Measurements from ENCODE around the gene SYN1.
A peak's percentile ranks its signal among the peaks of the same experiment; 100 is the strongest.

SYN1 gene

GRCh38 chrX:47578692-47579091, 41.0 kb downstream of the SYN1 start:
- no peaks in the 10 kb centered on the region for H3K9me3 Mint-ChIP-seq
- no peak for DNase-seq
- CTCF ChIA-PET, result interaction anchor here (1.1 kb wide), 1 partner anchor 173 kb away, joined by 4 read pairs; no protein-coding TSS in a partner anchor
- H3K36me3 Mint-ChIP-seq, result peaks cover 4% of the 10 kb centered on the region
- H3K4me1 Mint-ChIP-seq, result peaks cover 30% of the 10 kb centered on the region
- H3K4me3 Mint-ChIP-seq, result no peak overlapping the region
- no peak overlapping the region for H3K27ac Mint-ChIP-seq
- peaks cover 1% of the 10 kb centered on the region for H3K27me3 Mint-ChIP-seq

- no peaks in the 10 kb centered on the region for H3K9me3 Mint-ChIP-seq
- H3K4me1 Mint-ChIP-seq, result peaks cover 29% of the 10 kb centered on the region
- H3K36me3 Mint-ChIP-seq, result peaks cover 2% of the 10 kb centered on the region
- CTCF ChIA-PET, result no interaction called here
- H3K27me3 Mint-ChIP-seq, result peaks cover 9% of the 10 kb centered on the region
- no peak for DNase-seq
- no peak overlapping the region for H3K27ac Mint-ChIP-seq
- H3K4me3 Mint-ChIP-seq, result no peak overlapping the region
These were observed 41.8 kb downstream of the SYN1 start for GRCh38 chrX:47577901-47578300.

GRCh38 chrX:47577424-47577823, 42.2 kb downstream of the SYN1 start:
- Mint-ChIP-seq H3K27ac (no peak overlapping the region), H3K36me3 (peaks cover 5% of the 10 kb centered on the region), H3K27me3 (peaks cover 13% of the 10 kb centered on the region), H3K4me1 (peaks cover 29% of the 10 kb centered on the region), H3K9me3 (no peaks in the 10 kb centered on the region), H3K4me3 (no peak overlapping the region)
- no peak for DNase-seq
- CTCF ChIA-PET, result no interaction called here

- CTCF ChIA-PET, result no interaction called here
- no peak for DNase-seq
- Mint-ChIP-seq H3K9me3 (no peaks in the 10 kb centered on the region), H3K4me3 (no peak overlapping the region), H3K36me3 (peaks cover 12% of the 10 kb centered on the region), H3K27ac (no peak overlapping the region), H3K4me1 (peaks cover 20% of the 10 kb centered on the region), H3K27me3 (peaks cover 13% of the 10 kb centered on the region)
These were observed 43.4 kb downstream of the SYN1 start for GRCh38 chrX:47576021-47576898.

- CTCF ChIA-PET, result no interaction called here
- no peak overlapping the region for H3K27ac Mint-ChIP-seq
- peaks cover 13% of the 10 kb centered on the region for H3K27me3 Mint-ChIP-seq
- H3K36me3 Mint-ChIP-seq, result peaks cover 22% of the 10 kb centered on the region
- H3K4me3 Mint-ChIP-seq, result peak overlapping the region; percentile 31
- no peaks in the 10 kb centered on the region for H3K9me3 Mint-ChIP-seq
- DNase-seq, result no peak
- peaks cover 16% of the 10 kb centered on the region for H3K4me1 Mint-ChIP-seq
These were observed 44.9 kb downstream of the SYN1 start for GRCh38 chrX:47574547-47575301.

- DNase-seq, result no peak
- CTCF ChIA-PET, result no interaction called here
- Mint-ChIP-seq H3K27me3 (peaks cover 13% of the 10 kb centered on the region), H3K4me1 (peaks cover 13% of the 10 kb centered on the region), H3K4me3 (no peak overlapping the region), H3K27ac (no peak overlapping the region), H3K36me3 (peaks cover 26% of the 10 kb centered on the region), H3K9me3 (no peaks in the 10 kb centered on the region)
These were observed 45.5 kb downstream of the SYN1 start for GRCh38 chrX:47574076-47574546.

- H3K27ac Mint-ChIP-seq, result no peak overlapping the region
- H3K4me3 Mint-ChIP-seq, result peak overlapping the region; percentile 28
- H3K4me1 Mint-ChIP-seq, result peaks cover 13% of the 10 kb centered on the region
- CTCF ChIA-PET, result no interaction called here
- H3K36me3 Mint-ChIP-seq, result peaks cover 32% of the 10 kb centered on the region
- H3K27me3 Mint-ChIP-seq, result peaks cover 13% of the 10 kb centered on the region
- H3K9me3 Mint-ChIP-seq, result no peaks in the 10 kb centered on the region
- DNase-seq, result no peak
These were observed 46.1 kb downstream of the SYN1 start for GRCh38 chrX:47573341-47574075.

GRCh38 chrX:47572773-47573340, 46.8 kb downstream of the SYN1 start:
- peaks cover 34% of the 10 kb centered on the region for H3K36me3 Mint-ChIP-seq
- peaks cover 10% of the 10 kb centered on the region for H3K4me1 Mint-ChIP-seq
- H3K27me3 Mint-ChIP-seq, result peaks cover 13% of the 10 kb centered on the region
- no peaks in the 10 kb centered on the region for H3K9me3 Mint-ChIP-seq
- CTCF ChIA-PET, result no interaction called here
- DNase-seq, result no peak
- no peak overlapping the region for H3K4me3 Mint-ChIP-seq
- no peak overlapping the region for H3K27ac Mint-ChIP-seq

GRCh38 chrX:47571896-47572295, 47.8 kb downstream of the SYN1 start:
- CTCF ChIA-PET, result no interaction called here
- Mint-ChIP-seq H3K36me3 (peaks cover 38% of the 10 kb centered on the region), H3K27me3 (peaks cover 13% of the 10 kb centered on the region), H3K9me3 (no peaks in the 10 kb centered on the region), H3K27ac (no peak overlapping the region), H3K4me1 (peaks cover 10% of the 10 kb centered on the region), H3K4me3 (no peak overlapping the region)
- DNase-seq, result no peak

GRCh38 chrX:47571215-47571614, 48.4 kb downstream of the SYN1 start:
- CTCF ChIA-PET, result no interaction called here
- H3K4me3 Mint-ChIP-seq, result no peak overlapping the region
- H3K27me3 Mint-ChIP-seq, result peaks cover 13% of the 10 kb centered on the region
- H3K27ac Mint-ChIP-seq, result no peak overlapping the region
- no peak for DNase-seq
- peaks cover 10% of the 10 kb centered on the region for H3K4me1 Mint-ChIP-seq
- H3K9me3 Mint-ChIP-seq, result no peaks in the 10 kb centered on the region
- H3K36me3 Mint-ChIP-seq, result peaks cover 41% of the 10 kb centered on the region

- no peak overlapping the region for H3K27ac Mint-ChIP-seq
- peaks cover 10% of the 10 kb centered on the region for H3K4me1 Mint-ChIP-seq
- H3K36me3 Mint-ChIP-seq, result peaks cover 42% of the 10 kb centered on the region
- no peak overlapping the region for H3K4me3 Mint-ChIP-seq
- DNase-seq, result no peak
- peaks cover 13% of the 10 kb centered on the region for H3K27me3 Mint-ChIP-seq
- H3K9me3 Mint-ChIP-seq, result no peaks in the 10 kb centered on the region
- CTCF ChIA-PET, result no interaction called here
These were observed 48.9 kb downstream of the SYN1 start for GRCh38 chrX:47570794-47571193.

- H3K9me3 Mint-ChIP-seq, result no peaks in the 10 kb centered on the region
- peaks cover 16% of the 10 kb centered on the region for H3K4me1 Mint-ChIP-seq
- H3K4me3 Mint-ChIP-seq, result no peak overlapping the region
- CTCF ChIA-PET, result interaction anchor here (1.0 kb wide), 1 partner anchor 10 kb away, joined by 4 read pairs; no protein-coding TSS in a partner anchor
- peaks cover 12% of the 10 kb centered on the region for H3K27me3 Mint-ChIP-seq
- peak; percentile 56 for DNase-seq
- H3K27ac Mint-ChIP-seq, result no peak overlapping the region
- peaks cover 48% of the 10 kb centered on the region for H3K36me3 Mint-ChIP-seq
These were observed 50.9 kb downstream of the SYN1 start for GRCh38 chrX:47568656-47569295.

- peaks cover 25% of the 10 kb centered on the region for H3K4me1 Mint-ChIP-seq
- no peaks in the 10 kb centered on the region for H3K9me3 Mint-ChIP-seq
- no peak for DNase-seq
- H3K36me3 Mint-ChIP-seq, result peaks cover 44% of the 10 kb centered on the region
- no peak overlapping the region for H3K4me3 Mint-ChIP-seq
- H3K27me3 Mint-ChIP-seq, result no peaks in the 10 kb centered on the region
- CTCF ChIA-PET, result no interaction called here
- no peak overlapping the region for H3K27ac Mint-ChIP-seq
These were observed 52.8 kb downstream of the SYN1 start for GRCh38 chrX:47566841-47567240.
